ENCODE measurements around the gene C5. TPM values are rescaled to one million over a fixed set of nuclear protein-coding genes. Genes with fewer than 3 reads are reported as not detected.

The C5 gene
- total RNA-seq, 4 donors from 2014 or later, result 3.2 to 13.2 (median 6.8) TPM

- DNase-seq (ENCODE audit: low spot score in 2 of 2), result peak; percentile 84 to 90
- Histone ChIP-seq H3K4me3 (peak overlapping the region; percentile 72), H3K9me3 (no peaks in the 10 kb centered on the region), H3K27ac (peak overlapping the region; percentile 87), H3K36me3 (no peaks in the 10 kb centered on the region), H3K27me3 (no peaks in the 10 kb centered on the region), H3K4me1 (peaks cover 50% of the 10 kb centered on the region)
- WGBS, result under 1% methylated on average over 17 of the region's 73 CpGs
- TF ChIP-seq POLR2A (IDR thresholded peaks at IDR 0.05), result peak in 1 of 2 donors; percentile 8
- no peak for TF ChIP-seq EP300 (IDR thresholded peaks at IDR 0.05)
- TF ChIP-seq CTCF (IDR thresholded peaks at IDR 0.05), result peak in 1 of 2 donors; percentile 15
Observed at GRCh38 chr9:120928483-120929228, 121.4 kb downstream of the C5 start.

DNA sequence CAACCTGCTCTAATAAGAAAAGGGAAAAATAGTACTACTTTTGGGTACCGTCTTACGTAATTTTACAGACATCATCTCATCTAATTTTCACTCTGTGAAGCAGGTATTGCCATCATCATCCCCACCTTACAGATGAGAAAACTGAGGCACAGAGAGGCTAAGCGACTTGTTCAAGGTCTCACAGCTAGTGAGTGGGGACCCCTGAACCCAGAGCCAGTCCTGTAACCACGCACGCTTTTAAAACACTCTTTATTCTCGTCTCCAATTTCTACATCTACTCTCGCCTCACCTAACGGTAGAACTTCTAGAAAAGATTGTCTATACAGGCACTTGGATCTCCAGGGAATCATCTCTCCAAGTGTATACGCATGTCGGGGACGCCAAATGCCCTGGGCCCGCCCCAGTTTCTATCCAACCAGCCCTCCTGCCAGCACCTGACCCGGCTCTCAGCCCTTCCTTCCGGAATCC, 122.0 kb downstream of the C5 start:
- DNase-seq (ENCODE audit: low spot score in 2 of 2), result no peak
- no peaks in the 10 kb centered on the region for H3K9me3 ChIP-seq
- 40% methylated on average over 14 of the region's 14 CpGs for WGBS
- TF ChIP-seq EP300 (IDR thresholded peaks at IDR 0.05) (no peak), POLR2A (IDR thresholded peaks at IDR 0.05) (no peak), CTCF (IDR thresholded peaks at IDR 0.05) (no peak), POLR2AphosphoS5 (IDR thresholded peaks at IDR 0.05) (no peak)
- no peaks in the 10 kb centered on the region for H3K36me3 ChIP-seq
- H3K27ac ChIP-seq, result peak overlapping the region; percentile 87
- peak overlapping the region; percentile 72 for H3K4me3 ChIP-seq
- no peaks in the 10 kb centered on the region for H3K27me3 ChIP-seq
- H3K4me1 ChIP-seq, result peaks cover 46% of the 10 kb centered on the region

GRCh38 chr9:120927269-120928014, 122.6 kb downstream of the C5 start:
- 44% methylated on average over 7 of the region's 8 CpGs for WGBS
- DNase-seq (ENCODE audit: low spot score in 2 of 2), result no peak
- Histone ChIP-seq H3K36me3 (no peaks in the 10 kb centered on the region), H3K9me3 (no peaks in the 10 kb centered on the region), H3K27me3 (no peaks in the 10 kb centered on the region), H3K4me1 (peaks cover 46% of the 10 kb centered on the region), H3K27ac (no peak overlapping the region), H3K4me3 (no peak overlapping the region)
- TF ChIP-seq POLR2A (IDR thresholded peaks at IDR 0.05) (no peak), CTCF (IDR thresholded peaks at IDR 0.05) (no peak), EP300 (IDR thresholded peaks at IDR 0.05) (no peak), POLR2AphosphoS5 (IDR thresholded peaks at IDR 0.05) (no peak)

DNA sequence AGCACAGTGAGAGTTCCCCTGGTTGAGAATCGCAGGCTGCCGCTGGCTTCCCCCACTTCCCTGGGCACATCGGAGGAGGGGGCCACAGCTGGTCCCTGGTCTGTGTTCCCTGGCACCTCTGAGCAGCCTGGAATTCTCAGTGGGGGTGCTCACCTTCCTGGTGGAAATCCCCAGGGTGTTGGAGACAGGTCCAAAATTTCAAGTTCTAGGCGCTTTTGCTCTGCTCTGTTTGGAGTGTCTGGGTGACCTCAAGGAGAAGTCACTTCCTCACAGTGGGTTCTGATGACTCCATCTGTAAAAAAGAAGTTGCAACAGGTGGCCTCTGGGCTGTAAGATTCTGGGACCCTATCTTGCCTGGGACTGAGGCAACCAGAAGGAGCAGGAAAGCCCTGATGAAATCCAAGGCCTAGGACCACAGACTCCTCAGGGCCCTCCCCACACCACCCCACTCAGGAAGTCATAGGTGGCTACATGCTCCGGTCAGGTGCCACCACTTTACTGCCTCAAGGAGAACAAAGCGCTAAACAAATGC, 123.6 kb downstream of the C5 start, which contains the start of gene TRAF1:
TSS of gene TRAF1 (minus strand) at position 400 of the 532 bp plus-strand sequence. CDS start 721 bp downstream, outside the sequence.
- Histone ChIP-seq H3K4me1 (peaks cover 37% of the 10 kb centered on the region), H3K27me3 (no peaks in the 10 kb centered on the region)
- TF ChIP-seq POLR2A (IDR thresholded peaks at IDR 0.05), result no peak
- TF ChIP-seq EP300 (IDR thresholded peaks at IDR 0.05), result no peak
- no peak for TF ChIP-seq CTCF (IDR thresholded peaks at IDR 0.05)
- no peak for TF ChIP-seq POLR2AphosphoS5 (IDR thresholded peaks at IDR 0.05)

More for the DNA sequence above, 123.6 kb downstream of the C5 start, which contains the start of gene TRAF1:
- Histone ChIP-seq H3K4me3 (no peak within 1 kb of the TSS), H3K9me3 (no peaks in the 10 kb centered on the region), H3K27ac (peak within 1 kb of the TSS; percentile 10), H3K36me3 (no peaks in the 10 kb centered on the region)
- WGBS, result 74% methylated on average over 4 of the region's 6 CpGs
- DNase-seq (ENCODE audit: low spot score in 2 of 2), result peak in 1 of 2 donors; percentile 56
